GM19397 (cell line): ENCODE data around the gene PLA2G3.

Experiments
- ATAC-seq: cut with Tn5 transposase; IDR thresholded peaks from one replicate; pipeline ENCODE4 v1.9.1; 2021; ENCODE audit warnings: mild to moderate bottlenecking, moderate library complexity; ENCODE audit not compliant: unreplicated experiment

Gene PLA2G3

DNA sequence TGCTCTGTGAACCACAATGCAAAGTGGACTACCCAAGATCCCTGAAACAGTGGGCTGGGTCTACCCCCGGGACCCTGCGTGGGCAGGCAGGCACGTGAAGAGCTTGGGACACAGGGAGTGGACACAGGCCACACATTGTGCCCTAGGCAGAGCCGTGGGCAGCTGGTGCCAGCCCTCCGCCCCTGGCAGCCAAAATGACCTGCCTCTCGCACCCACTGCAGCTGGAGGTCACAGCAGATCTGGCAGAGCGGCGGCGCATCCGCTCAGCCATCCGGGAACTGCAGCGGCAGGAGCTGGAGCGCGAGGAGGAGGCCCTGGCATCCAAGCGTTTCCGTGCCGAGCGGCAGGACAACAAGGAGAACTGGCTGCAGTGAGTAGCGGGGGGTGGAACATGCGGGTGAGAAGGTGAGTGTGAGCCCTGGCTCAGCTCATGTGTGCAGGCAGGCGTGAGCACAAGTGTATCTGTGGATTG is 52.5 kb downstream of the PLA2G3 start:
- ATAC-seq, result no peak

DNA sequence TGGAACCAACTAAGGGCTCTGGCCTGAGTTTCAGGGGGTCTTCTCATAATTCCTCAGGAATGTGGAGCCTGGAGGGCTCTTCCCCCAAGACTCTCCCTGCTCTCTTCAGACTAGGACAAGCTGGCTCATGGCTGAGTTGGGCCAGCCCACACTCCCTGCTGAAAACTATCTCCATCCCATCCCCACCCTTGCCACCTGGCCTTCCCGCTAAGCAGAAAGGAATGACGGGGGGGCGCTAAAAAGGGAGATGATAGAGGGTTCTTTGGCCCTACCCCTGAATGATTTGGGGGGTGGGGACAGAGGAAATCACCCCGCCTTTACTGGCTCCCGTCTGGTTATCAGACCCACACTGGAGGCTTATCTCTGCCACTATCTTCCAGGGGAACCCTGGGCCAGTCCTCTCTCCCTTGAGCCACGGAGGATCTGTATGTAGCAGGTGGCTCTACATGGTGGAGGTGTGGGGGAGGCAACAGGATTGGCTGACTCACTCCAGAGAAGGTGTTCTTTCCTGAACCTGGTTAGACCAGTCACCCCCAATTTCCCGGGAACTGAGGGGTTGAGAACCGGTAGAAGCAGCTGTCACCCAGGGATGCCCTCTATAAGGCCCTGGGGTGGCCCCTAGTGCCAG is 53.5 kb downstream of the PLA2G3 start:
- no peak for ATAC-seq

DNA sequence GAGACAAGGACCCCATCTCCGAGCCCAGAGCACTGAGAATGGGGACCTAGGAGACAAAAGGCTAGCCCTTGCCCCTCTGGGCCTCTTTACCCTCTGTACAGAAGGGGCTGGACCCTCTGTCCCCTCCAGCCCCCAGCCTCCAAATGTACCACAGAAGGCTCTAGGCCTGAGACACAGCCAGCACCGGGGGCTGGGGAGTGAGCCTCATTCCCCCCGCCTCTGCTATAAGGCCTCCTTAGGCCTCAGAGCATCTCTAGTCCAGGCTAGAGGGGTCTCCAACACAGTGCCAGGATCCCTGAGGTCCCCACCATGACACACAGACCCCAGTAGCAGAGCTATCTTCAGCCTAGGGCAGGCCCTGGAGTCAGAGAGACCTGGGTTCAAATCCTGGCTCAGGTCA is 54.4 kb downstream of the PLA2G3 start:
- ATAC-seq, result no peak

DNA sequence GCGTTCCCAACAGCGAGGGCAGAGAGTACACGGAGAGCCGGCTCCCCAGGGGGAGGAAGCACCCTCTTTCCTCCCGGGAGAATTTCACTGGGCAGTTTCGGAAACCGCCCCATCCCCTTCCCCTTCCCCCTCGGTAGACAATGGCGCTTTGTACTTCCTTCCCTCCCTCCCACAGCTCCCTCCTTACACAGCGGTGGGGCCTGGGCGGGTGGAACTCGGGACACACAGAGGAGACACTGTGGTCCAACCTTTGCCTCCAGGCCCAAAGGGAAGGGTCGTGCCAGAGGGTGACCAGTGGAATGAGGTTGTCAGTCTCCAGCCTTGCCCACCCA is 54.8 kb downstream of the PLA2G3 start:
- no peak for ATAC-seq

GRCh38 chr22:31084811-31085492 is 55.4 kb downstream of the PLA2G3 start:
- ATAC-seq, result peak; percentile 64
